HG03558 (cell line): ENCODE measurements around the gene SLC7A9.
"Not testable (repeated sequence)": the region's sequence is repeated elsewhere in the genome, so short reads cannot be mapped to it uniquely, and the experiment has no call there.

Experiments used
- ATAC-seq: cut with Tn5 transposase; IDR thresholded peaks from one replicate; pipeline ENCODE4 v1.9.1; 2021; ENCODE audit warnings: moderate number of reproducible peaks; ENCODE audit not compliant: unreplicated experiment; ENCODE audit errors: extremely low read depth

The SLC7A9 gene

DNA sequence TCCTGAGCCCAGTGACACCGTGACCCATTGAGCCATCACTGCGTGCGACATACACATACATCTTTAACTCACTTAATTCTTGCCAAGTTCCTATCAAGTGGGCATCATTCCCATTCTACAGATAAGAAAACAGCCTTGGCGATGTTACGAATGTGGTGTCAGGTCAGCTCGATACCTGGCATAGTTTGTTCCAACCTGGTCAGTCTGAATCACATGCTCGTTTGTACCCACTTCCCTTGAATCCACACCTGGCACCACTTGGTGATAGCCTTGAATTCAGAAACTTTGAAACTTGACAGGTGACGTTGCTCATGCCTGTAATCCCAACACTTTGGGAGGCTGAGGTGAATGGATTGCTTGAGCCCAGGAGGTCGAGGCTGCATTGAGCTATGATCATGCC is 59.1 kb downstream of the SLC7A9 start:
- no peak for ATAC-seq

DNA sequence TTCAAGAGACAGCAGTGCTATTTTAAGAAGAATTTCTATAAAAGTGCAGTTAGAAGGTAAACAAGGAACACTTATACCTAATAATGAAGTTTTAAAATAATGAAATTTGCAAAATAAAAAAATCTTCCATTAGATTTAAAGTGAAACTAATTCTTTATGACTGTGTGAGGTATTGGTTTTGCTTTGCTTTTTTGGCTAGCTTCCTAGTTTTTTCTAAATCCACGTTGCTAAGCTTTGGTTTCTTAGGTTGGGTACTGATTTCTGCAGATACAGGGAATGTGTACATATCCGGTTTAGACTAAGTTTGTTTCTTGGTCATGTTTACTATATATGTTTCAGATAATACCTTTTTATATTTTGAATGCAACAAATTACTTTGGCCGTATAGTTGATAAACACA is 59.8 kb downstream of the SLC7A9 start:
- no peak for ATAC-seq

DNA sequence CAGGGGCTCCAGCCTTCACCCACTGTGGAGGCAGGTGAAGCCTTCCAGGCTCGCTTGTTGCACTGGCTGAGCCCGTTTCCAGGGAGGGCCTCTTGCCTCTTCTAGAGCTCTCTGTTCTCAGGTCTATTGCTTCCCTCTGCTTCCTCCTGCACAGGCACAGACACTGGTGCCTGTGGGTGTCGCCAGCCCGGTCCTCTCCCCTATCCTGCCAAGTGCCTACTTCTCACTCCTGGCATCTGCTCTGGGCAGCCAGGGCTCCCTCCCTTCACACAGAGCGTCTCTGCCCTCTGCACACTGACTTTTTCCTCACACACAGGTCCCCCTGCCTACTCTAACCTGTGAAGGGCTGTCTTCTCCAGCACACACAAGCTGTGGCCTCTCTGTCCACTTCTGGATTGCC is 60.3 kb downstream of the SLC7A9 start:
- ATAC-seq = no peak

- ATAC-seq = no peak
Observed at GRCh38 chr19:32808236-32808635, 61.3 kb downstream of the SLC7A9 start.

GRCh38 chr19:32802840-32803239 is 66.7 kb downstream of the SLC7A9 start:
- no peak for ATAC-seq

DNA sequence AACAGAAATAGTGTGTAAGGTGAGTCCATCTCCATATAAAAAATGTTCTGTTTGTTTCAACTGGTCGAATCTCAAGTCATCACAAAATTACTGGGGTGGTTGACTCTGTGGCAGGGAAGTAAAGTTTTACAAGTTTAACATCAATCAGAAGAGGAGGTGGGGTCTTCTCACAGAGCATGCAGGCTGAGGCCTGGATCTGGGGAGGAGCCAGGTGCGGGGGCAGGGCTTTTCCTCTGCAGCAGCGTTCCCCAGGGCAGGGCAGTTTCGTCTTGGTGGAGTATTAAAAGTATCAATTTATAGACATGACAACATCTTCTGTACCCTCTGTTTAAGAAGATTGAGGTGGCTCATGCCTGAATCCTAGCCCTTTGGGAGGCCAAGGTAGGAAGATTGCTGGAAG is 68.8 kb downstream of the SLC7A9 start:
- ATAC-seq = no peak

GRCh38 chr19:32800191-32800590 is 69.4 kb downstream of the SLC7A9 start:
- no peak for ATAC-seq

GRCh38 chr19:32798201-32798600 is 71.4 kb downstream of the SLC7A9 start:
- ATAC-seq = no peak

DNA sequence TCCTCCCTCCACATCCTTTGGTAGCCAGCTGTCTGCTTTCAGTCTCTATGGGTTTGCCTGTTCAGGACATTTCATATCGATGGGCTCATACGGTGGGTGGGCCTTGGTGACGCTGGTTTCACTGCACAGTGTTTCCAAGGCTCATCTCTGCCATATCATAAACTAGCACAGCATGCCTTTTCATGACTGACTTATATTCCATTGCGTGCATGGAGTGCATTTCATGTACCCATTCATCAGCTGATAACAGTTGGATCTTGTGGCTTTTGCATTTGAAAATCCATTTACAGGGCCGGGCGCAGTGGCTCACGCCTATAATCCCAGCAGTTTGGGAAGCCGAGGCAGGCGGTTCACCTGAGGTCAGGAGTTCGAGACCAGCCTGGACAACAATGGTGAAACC is 80.1 kb downstream of the SLC7A9 start:
- no peak for ATAC-seq

DNA sequence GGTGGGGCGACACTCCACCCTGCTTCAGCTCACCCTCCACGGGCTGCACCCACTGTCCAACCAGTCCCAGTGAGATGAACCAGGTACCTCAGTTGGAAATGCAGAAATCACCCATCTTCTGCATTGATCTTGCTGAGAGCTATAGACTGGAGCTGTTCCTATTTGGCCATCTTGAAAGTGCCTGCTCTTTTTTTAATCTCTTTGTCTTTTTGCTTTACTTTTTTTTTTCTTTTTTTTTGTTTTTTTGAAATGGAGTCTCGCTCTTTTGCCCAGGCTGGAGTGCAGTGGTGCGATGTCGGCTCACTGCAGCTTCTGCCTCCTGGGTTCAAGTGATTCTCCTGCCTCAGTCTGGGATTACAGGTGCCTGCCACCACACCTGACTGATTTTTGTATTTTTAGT is 81.7 kb downstream of the SLC7A9 start:
- ATAC-seq = not testable (repeated sequence)

- ATAC-seq = not testable (repeated sequence)
Observed at GRCh38 chr19:32787161-32787813, 82.3 kb downstream of the SLC7A9 start.

GRCh38 chr19:32782089-32782488 is 87.5 kb downstream of the SLC7A9 start:
- ATAC-seq = not testable (repeated sequence)

GRCh38 chr19:32781280-32781679 is 88.3 kb downstream of the SLC7A9 start:
- ATAC-seq = no peak
